Tibial nerve (tissue), 4 donors: ENCODE measurements around the gene VWA8. TPM values are rescaled to one million over a fixed set of nuclear protein-coding genes. Genes with fewer than 3 reads are reported as not detected.
"Not testable (repeated sequence)": the region's sequence is repeated elsewhere in the genome, so short reads cannot be mapped to it uniquely, and the experiment has no call there.

ENCODE experiments used
- DNase-seq, 2 donors: peaks; one replicate each; pipeline ENCODE4 v3.0.0-alpha.2; 2019; ENCODE audit warnings: low spot score in 2 of 2
- H3K27ac ChIP-seq, 4 donors: fragments of 200-600 bp; sonication (generic) in 3 of 4; one replicate each; pipeline ENCODE4 v1.5.1; 2017 to 2019; ENCODE audit warnings: mild to moderate bottlenecking in 1 of 4
- H3K27me3 ChIP-seq, 2 donors: fragments of 200-600 bp; sonication (generic) in 1 of 2; one replicate each; pipeline versions ENCODE4 v1.5.1 to v1.6.0; 2017 to 2019
- H3K36me3 ChIP-seq, 3 donors: fragments of 200-600 bp; sonication (generic); one replicate each; pipeline ENCODE4 v1.5.1; 2018 to 2019
- H3K4me1 ChIP-seq, 4 donors: fragments of 200-600 bp; sonication (generic) in 3 of 4; one replicate each; pipeline ENCODE4 v1.5.1; 2017 to 2019
- H3K4me3 ChIP-seq, 4 donors: fragments of 200-600 bp; sonication (generic) in 3 of 4; one replicate each; pipeline ENCODE4 v1.5.1; 2017 to 2019; ENCODE audit warnings: mild to moderate bottlenecking in 1 of 4, moderate library complexity in 1 of 4
- H3K9me3 ChIP-seq, 4 donors: fragments of 200-600 bp; sonication (generic) in 3 of 4; one replicate each; pipeline ENCODE4 v1.5.1; 2017 to 2019
- CTCF ChIP-seq, 5 experiments: fragments of 200-600 bp in 3 of 5; fragments of 450-650 bp in 2 of 5; sonication (generic) in 3 of 5; IDR thresholded peaks; one replicate each; pipeline ENCODE4 v1.5.1; 2016 to 2019; ENCODE audit warnings: antibody characterized with exemption in 5 of 5, mild to moderate bottlenecking in 3 of 5, moderate library complexity in 2 of 5
- EP300 ChIP-seq, 2 donors: sonication (generic); formaldehyde crosslinking; IDR thresholded peaks; one replicate each; pipeline ENCODE4 v1.6.1; 2017; ENCODE audit warnings: antibody characterized with exemption in 2 of 2, mild to moderate bottlenecking in 1 of 2
- POLR2A ChIP-seq, 2 donors: fragments of 450-650 bp; IDR thresholded peaks; one replicate each; pipeline ENCODE4 v1.6.1; 2017; ENCODE audit warnings: antibody characterized with exemption in 2 of 2, mild to moderate bottlenecking in 2 of 2, moderate library complexity in 2 of 2
- WGBS, 2 donors: methylation state at CpG; one replicate each; pipeline ENCODE4 v1.1.5; 2018; 5-methylcytosine and 5-hydroxymethylcytosine counted together
- total RNA-seq, 4 donors: library from RNA; depleted of rRNA; stranded (reverse); fragments of >200 nt; gene quantifications; one replicate each; pipeline ENCODE4 v1.1.0, GENCODE V29; 2016

The VWA8 gene
- total RNA-seq, 4 donors from 2014 or later: 20.8 to 36.9 (median 22.4) TPM

- TF ChIP-seq CTCF (IDR thresholded peaks at IDR 0.05) (no peak), POLR2A (IDR thresholded peaks at IDR 0.05) (no peak), EP300 (IDR thresholded peaks at IDR 0.05) (no peak)
- H3K4me1 ChIP-seq: peaks cover 0 to 9% (median 0%) of the 10 kb centered on the region in 4 donors
- no peaks in the 10 kb centered on the region for H3K27me3 ChIP-seq
- no peaks in the 10 kb centered on the region for H3K9me3 ChIP-seq
- H3K27ac ChIP-seq: no peak overlapping the region
- H3K4me3 ChIP-seq: no peak overlapping the region
- peaks cover 0 to 21% (median 0%) of the 10 kb centered on the region in 3 donors for H3K36me3 ChIP-seq
- 91 to 94% methylated on average over 5 of the region's 5 CpGs for WGBS, 2 donors
- no peak for DNase-seq
Observed at GRCh38 chr13:41762796-41763195, 198.1 kb downstream of the VWA8 start.

GRCh38 chr13:41756198-41756880 lies 204.6 kb downstream of the VWA8 start:
- H3K27ac ChIP-seq: no peak overlapping the region
- H3K9me3 ChIP-seq: no peaks in the 10 kb centered on the region
- DNase-seq: no peak
- peaks cover 0 to 28% (median 0%) of the 10 kb centered on the region in 3 donors for H3K36me3 ChIP-seq
- peaks cover 0 to 2% (median 0%) of the 10 kb centered on the region in 4 donors for H3K4me1 ChIP-seq
- TF ChIP-seq POLR2A (IDR thresholded peaks at IDR 0.05) (no peak), EP300 (IDR thresholded peaks at IDR 0.05) (no peak), CTCF (IDR thresholded peaks at IDR 0.05) (no peak)
- H3K4me3 ChIP-seq: no peak overlapping the region
- H3K27me3 ChIP-seq: no peaks in the 10 kb centered on the region
- 85 to 92% methylated on average over 1 of the region's 1 CpG for WGBS, 2 donors

DNA sequence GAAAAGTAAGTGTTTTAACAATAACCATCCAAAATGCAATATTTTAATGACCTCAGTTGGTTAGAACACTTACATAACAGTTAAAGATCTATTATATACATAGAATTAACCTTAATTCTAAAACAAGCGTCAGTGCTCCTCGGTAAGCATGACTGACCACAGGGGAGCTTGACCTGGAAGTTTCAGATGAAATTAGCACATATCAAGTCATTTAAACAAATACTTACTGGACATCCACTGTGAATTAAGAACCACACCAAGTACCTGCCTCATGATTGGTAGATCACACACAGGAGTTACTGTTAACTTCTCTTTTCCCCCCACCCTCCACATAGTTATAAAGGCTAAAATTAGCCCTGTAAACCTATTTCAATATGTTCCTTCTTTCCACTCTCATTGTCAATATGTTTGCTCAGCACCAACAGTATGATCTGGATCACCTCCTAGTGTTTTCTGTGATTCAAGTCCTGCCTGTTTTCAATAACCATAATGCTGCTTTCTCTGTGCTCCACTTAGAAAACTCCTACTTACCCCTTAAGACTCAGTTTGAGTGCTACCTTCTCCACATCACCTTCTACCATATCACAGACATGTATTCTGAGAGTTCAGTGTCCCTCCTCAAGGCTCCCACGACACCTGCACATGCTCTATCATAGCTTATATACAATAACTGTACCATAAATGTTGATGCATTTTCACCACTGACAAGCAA lies 209.0 kb downstream of the VWA8 start:
- 80 to 92% methylated on average over 3 of the region's 3 CpGs for WGBS, 2 donors
- no peak for DNase-seq
- TF ChIP-seq CTCF (IDR thresholded peaks at IDR 0.05): no peak
- no peak for TF ChIP-seq EP300 (IDR thresholded peaks at IDR 0.05)
- TF ChIP-seq POLR2A (IDR thresholded peaks at IDR 0.05): no peak
- peaks cover 0 to 2% (median 0%) of the 10 kb centered on the region in 4 donors for H3K4me1 ChIP-seq
- H3K9me3 ChIP-seq: no peaks in the 10 kb centered on the region
- H3K4me3 ChIP-seq: no peak overlapping the region
- no peak overlapping the region for H3K27ac ChIP-seq
- peaks cover 0 to 20% (median 0%) of the 10 kb centered on the region in 3 donors for H3K36me3 ChIP-seq
- no peaks in the 10 kb centered on the region for H3K27me3 ChIP-seq

DNA sequence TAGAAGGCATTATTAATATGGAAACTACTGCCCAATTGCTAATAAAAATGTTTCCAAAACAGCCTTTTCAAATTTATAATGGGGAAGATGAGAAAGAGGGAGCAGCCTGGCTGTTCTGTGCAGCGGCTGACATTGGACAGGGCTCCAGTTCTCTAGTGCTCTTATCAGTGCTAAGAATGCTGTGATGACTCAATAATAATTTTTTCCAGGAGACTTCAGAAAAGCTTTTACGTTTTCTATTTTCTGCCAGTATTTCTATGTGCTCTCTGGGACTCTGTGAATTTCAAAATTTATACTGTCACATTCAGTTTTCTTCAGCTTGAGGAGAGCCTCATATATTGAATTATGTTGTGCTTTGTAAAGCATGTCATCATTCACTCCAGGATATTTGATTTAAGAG lies 209.6 kb downstream of the VWA8 start:
- Histone ChIP-seq H3K36me3 (peaks cover 0 to 20% (median 0%) of the 10 kb centered on the region in 3 donors), H3K9me3 (no peaks in the 10 kb centered on the region), H3K4me1 (peaks cover 0 to 2% (median 0%) of the 10 kb centered on the region in 4 donors), H3K27me3 (no peaks in the 10 kb centered on the region), H3K27ac (no peak overlapping the region), H3K4me3 (no peak overlapping the region)
- no peak for TF ChIP-seq EP300 (IDR thresholded peaks at IDR 0.05)
- TF ChIP-seq CTCF (IDR thresholded peaks at IDR 0.05): no peak
- no peak for TF ChIP-seq POLR2A (IDR thresholded peaks at IDR 0.05)
- 57 to 63% methylated on average over 2 of the region's 2 CpGs for WGBS, 2 donors
- DNase-seq: no peak

GRCh38 chr13:41746259-41746658 lies 214.7 kb downstream of the VWA8 start:
- Histone ChIP-seq H3K36me3 (peaks cover 0 to 20% (median 0%) of the 10 kb centered on the region in 3 donors), H3K4me1 (no peaks in the 10 kb centered on the region), H3K4me3 (no peak overlapping the region), H3K9me3 (no peaks in the 10 kb centered on the region), H3K27me3 (peaks cover 0 to 3% of the 10 kb centered on the region in 2 donors), H3K27ac (no peak overlapping the region)
- DNase-seq: no peak
- TF ChIP-seq POLR2A (IDR thresholded peaks at IDR 0.05) (no peak), CTCF (IDR thresholded peaks at IDR 0.05) (no peak), EP300 (IDR thresholded peaks at IDR 0.05) (no peak)
- WGBS, 2 donors: 91 to 95% methylated on average over 2 of the region's 2 CpGs

GRCh38 chr13:41745496-41745895 lies 215.4 kb downstream of the VWA8 start:
- DNase-seq: not testable (repeated sequence)
- 81 to 98% methylated on average over 3 of the region's 3 CpGs for WGBS, 2 donors
- peaks cover 0 to 20% (median 0%) of the 10 kb centered on the region in 3 donors for H3K36me3 ChIP-seq

More at GRCh38 chr13:41745496-41745895, 215.4 kb downstream of the VWA8 start:
- not testable (repeated sequence) for H3K27me3 ChIP-seq, H3K27ac ChIP-seq, H3K4me1 ChIP-seq, H3K9me3 ChIP-seq, H3K4me3 ChIP-seq
